Brain microvascular endothelial cell (primary cell): ENCODE data around the gene SMAD3.

ENCODE experiments used
- DNase-seq: peaks from one replicate; pipeline ENCODE4 v3.0.0-alpha.2; 2020
- H3K27ac ChIP-seq: fragments of 250-450 bp; sonication (Bioruptor Pico); 2 replicates; pipeline ENCODE4 v1.5.1; 2020; ENCODE audit warnings: mild to moderate bottlenecking, moderate library complexity
- H3K27me3 ChIP-seq: fragments of 250-450 bp; sonication (Bioruptor Pico); replicated peaks from 2 replicates; pipeline ENCODE4 v1.5.1; 2020; ENCODE audit warnings: mild to moderate bottlenecking
- H3K36me3 ChIP-seq: fragments of 250-450 bp; sonication (Bioruptor Pico); replicated peaks from 2 replicates; pipeline ENCODE4 v1.5.1; 2020; ENCODE audit warnings: mild to moderate bottlenecking
- H3K4me3 ChIP-seq: 2 replicates; pipeline ENCODE4 v1.5.1; 2011; ENCODE audit warnings: low read depth, mild to moderate bottlenecking, control low read depth, low read length, moderate library complexity
- in situ Hi-C: cut with HindIII; loops from 2 replicates; pipeline ENCODE4 v1.10.0; 2017; ENCODE audit warnings: low sequenced_read_pairs, low pct_ligation_motif_present
- TF ChIP-seq, protein P1 (sequence below): IDR thresholded peaks from 2 replicates; pipeline ENCODE4 v1.5.1; 2011; ENCODE audit warnings: low read depth, mild to moderate bottlenecking, moderate library complexity, low read length, control low read depth, inconsistent platforms; ENCODE audit errors: missing control alignments

SMAD3 gene

DNA sequence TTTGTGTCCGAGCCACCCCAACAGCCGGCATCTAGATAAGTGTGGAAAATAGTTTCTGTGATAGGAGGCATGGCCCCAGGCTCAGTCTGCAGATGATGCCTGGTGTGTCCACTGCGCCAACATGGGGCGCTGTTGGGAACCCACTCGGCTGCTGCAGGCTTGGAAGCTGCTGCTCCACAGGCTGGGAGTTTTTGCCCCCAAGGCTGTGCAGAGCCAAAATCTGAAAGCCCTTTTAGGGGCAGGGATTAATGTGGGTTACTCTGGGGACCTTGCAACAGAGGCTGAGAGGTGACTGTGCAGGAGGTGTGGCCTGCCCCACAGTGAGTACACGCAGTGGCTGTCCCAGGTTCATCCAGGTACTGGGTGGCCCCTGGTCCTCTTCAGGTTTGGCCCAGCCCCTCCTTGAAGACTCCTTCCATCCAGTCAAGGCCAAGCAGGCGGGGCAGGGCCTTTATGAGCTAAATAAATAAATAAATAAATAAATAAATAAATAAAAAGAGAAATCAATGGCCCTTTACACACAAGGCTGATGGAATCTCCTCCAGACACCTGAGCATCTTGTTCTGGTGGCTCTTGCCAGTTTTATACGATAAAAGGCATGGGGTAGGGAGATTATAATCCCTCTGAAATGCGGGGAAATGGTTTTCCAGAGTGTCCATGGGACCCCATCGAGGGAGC, 115.3 kb downstream of the SMAD3 start:
- peak overlapping the region; percentile 24 for H3K27ac ChIP-seq
- H3K36me3 ChIP-seq = peaks cover 89% of the 10 kb centered on the region
- DNase-seq = no peak
- in situ Hi-C loops = no loop called here
- TF ChIP-seq, protein P1, sequence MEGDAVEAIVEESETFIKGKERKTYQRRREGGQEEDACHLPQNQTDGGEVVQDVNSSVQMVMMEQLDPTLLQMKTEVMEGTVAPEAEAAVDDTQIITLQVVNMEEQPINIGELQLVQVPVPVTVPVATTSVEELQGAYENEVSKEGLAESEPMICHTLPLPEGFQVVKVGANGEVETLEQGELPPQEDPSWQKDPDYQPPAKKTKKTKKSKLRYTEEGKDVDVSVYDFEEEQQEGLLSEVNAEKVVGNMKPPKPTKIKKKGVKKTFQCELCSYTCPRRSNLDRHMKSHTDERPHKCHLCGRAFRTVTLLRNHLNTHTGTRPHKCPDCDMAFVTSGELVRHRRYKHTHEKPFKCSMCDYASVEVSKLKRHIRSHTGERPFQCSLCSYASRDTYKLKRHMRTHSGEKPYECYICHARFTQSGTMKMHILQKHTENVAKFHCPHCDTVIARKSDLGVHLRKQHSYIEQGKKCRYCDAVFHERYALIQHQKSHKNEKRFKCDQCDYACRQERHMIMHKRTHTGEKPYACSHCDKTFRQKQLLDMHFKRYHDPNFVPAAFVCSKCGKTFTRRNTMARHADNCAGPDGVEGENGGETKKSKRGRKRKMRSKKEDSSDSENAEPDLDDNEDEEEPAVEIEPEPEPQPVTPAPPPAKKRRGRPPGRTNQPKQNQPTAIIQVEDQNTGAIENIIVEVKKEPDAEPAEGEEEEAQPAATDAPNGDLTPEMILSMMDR = peak; percentile 26
- no peaks in the 10 kb centered on the region for H3K27me3 ChIP-seq
- H3K4me3 ChIP-seq = no peak overlapping the region

- DNase-seq = no peak
- Histone ChIP-seq H3K36me3 (peaks cover 88% of the 10 kb centered on the region), H3K4me3 (no peak overlapping the region), H3K27me3 (no peaks in the 10 kb centered on the region), H3K27ac (peak overlapping the region; percentile 24)
- TF ChIP-seq, protein P1 = peak; percentile 28
- in situ Hi-C loops = no loop called here
Measured at GRCh38 chr15:67181221-67181639, 115.8 kb downstream of the SMAD3 start.

DNA sequence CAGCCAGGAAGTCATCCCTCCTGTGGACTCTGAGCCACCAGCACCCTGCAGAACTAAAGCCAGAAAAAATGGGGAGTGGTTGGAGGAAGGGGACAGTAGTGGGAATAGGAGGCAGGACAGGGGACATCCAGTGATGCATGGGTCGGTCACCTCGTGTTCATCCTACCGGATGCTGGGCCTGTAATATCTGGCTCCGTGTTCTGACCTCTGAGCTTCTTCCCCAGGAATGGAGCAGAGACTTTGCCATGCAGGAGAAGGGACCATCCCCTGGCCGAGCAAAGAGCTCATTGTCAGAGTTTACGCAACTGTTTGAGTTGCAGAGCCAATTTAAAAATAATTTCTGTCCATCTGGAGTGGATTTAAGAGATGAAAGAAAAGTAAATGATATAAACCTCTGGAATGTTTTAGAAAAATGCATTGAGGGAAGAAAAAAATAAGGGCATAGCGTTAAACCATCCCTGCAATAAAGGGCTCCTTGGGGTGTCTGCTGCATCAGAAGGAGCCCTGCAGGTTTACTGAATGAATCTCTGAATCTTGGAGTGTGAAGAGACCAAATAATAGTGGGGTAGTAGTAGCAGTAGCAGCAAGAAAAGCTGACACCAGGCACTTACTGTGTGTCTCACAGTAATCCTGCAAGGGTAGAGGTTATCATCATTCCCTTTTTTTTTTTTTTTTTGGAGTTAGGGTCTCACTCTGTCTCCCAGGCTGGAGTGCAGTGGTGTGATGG, 118.2 kb downstream of the SMAD3 start:
- H3K27ac ChIP-seq = peak overlapping the region; percentile 1
- no peaks in the 10 kb centered on the region for H3K27me3 ChIP-seq
- in situ Hi-C loops = no loop called here
- no peak overlapping the region for H3K4me3 ChIP-seq
- TF ChIP-seq, protein P1 = no peak
- H3K36me3 ChIP-seq = peaks cover 90% of the 10 kb centered on the region
- DNase-seq = no peak

DNA sequence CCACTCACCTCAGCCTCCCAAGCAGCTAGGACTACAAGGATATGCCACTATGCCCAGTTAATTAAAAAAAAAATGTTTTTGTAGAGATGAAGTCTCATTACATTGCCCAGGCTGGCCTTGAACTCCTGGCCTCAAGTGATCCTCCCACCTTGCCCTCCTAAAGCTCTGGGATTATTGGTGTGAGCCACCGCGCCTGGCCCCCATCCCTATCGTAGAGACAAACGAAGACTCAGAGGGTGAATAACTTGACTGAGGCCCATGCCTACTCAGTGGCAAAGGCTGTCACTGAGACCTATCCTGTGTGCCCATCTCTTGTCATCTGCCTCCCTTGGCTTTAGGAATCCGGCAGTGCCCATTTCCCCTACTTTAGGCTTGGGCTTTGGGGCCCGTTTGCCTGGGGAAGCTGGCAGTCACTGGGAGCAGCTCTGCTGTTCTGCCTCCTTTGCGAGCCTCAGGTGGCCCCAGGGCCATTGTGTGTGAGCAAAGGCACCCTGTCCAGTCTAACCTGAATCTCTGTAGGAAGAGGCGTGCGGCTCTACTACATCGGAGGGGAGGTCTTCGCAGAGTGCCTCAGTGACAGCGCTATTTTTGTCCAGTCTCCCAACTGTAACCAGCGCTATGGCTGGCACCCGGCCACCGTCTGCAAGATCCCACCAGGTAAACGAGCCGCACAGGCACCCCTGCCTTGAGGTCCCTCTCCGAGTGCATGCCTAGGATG, 119.0 kb downstream of the SMAD3 start:
- H3K27ac ChIP-seq = peak overlapping the region; percentile 11
- TF ChIP-seq, protein P1 = no peak
- no peak overlapping the region for H3K4me3 ChIP-seq
- in situ Hi-C loops = no loop called here
- DNase-seq = no peak
- no peaks in the 10 kb centered on the region for H3K27me3 ChIP-seq
- peaks cover 91% of the 10 kb centered on the region for H3K36me3 ChIP-seq

DNA sequence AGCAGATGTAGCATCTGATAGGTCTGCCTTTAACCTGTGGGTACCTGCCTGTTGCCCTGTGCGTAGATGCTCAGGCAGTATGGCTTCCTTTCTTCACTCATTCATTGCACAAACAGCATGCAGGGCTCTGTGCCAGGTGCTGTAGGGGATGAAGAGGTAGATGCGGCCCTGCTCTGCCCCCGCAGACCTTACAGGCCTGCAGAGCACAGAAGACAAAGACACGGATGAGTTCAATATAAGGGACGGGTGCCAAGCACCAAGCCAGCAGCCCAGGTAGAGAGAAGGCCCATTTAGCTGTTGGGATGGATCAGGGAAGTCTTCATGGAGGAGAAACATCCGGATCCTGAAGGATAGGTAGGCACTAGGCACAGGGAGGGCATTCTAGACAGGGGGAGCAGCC, 119.6 kb downstream of the SMAD3 start:
- peaks cover 91% of the 10 kb centered on the region for H3K36me3 ChIP-seq
- peak overlapping the region; percentile 12 for H3K27ac ChIP-seq
- in situ Hi-C loops = no loop called here

More for the DNA sequence above, 119.6 kb downstream of the SMAD3 start:
- TF ChIP-seq, protein P1 = no peak
- Histone ChIP-seq H3K27me3 (no peaks in the 10 kb centered on the region), H3K4me3 (no peak overlapping the region)
- DNase-seq = no peak
